H9 (cell line): ENCODE results near the gene LRRC8C. TPM values are rescaled to one million over a fixed set of nuclear protein-coding genes. Genes with fewer than 3 reads are reported as not detected.

Experiments used
- DNase-seq: peaks from one replicate; pipeline ENCODE4 v3.0.0-alpha.2; 2017
- H2AFZ ChIP-seq: one replicate; pipeline ENCODE4 v1.6.1; 2013; ENCODE audit warnings: mild to moderate bottlenecking, low read length, control low read depth, moderate library complexity
- H2AK5ac ChIP-seq: 2 replicates; pipeline ENCODE4 v1.6.1; 2013; ENCODE audit warnings: low read length, control low read depth, mixed read lengths; ENCODE audit not compliant: insufficient read length
- H2BK120ac ChIP-seq: one replicate; pipeline ENCODE4 v1.6.1; 2013; ENCODE audit warnings: low read depth, mild to moderate bottlenecking, low read length, control low read depth, inconsistent platforms; ENCODE audit not compliant: poor library complexity, severe bottlenecking
- H2BK12ac ChIP-seq: 2 replicates; pipeline ENCODE4 v1.6.1; 2013; ENCODE audit warnings: low read length, control low read depth, mixed read lengths, low read depth; ENCODE audit not compliant: insufficient read length
- H2BK15ac ChIP-seq: 2 replicates; pipeline ENCODE4 v1.6.1; 2013; ENCODE audit warnings: low read depth, low read length, control low read depth
- H2BK20ac ChIP-seq: one replicate; pipeline ENCODE4 v1.6.1; 2013; ENCODE audit warnings: low read depth, mild to moderate bottlenecking, low read length, control low read depth, inconsistent platforms; ENCODE audit not compliant: poor library complexity, severe bottlenecking
- H2BK5ac ChIP-seq: 2 replicates; pipeline ENCODE4 v1.6.1; 2013; ENCODE audit warnings: low read length, control low read depth, mixed read lengths; ENCODE audit not compliant: insufficient read length
- H3K14ac ChIP-seq: 2 replicates; pipeline ENCODE4 v1.6.1; 2013; ENCODE audit warnings: low read length, control low read depth; ENCODE audit not compliant: insufficient read depth
- H3K18ac ChIP-seq: 2 replicates; pipeline ENCODE4 v1.6.1; 2013; ENCODE audit warnings: low read depth, mild to moderate bottlenecking, mixed read lengths, low read length, control low read depth; ENCODE audit not compliant: insufficient read length
- H3K23ac ChIP-seq: 2 replicates; pipeline ENCODE4 v1.6.1; 2013; ENCODE audit warnings: low read length, control low read depth, mixed read lengths, low read depth; ENCODE audit not compliant: insufficient read length
- H3K23me2 ChIP-seq: 2 replicates; pipeline ENCODE4 v1.6.1; 2013; ENCODE audit warnings: low read depth, mild to moderate bottlenecking, mixed read lengths, low read length, control low read depth; ENCODE audit not compliant: insufficient read length, poor library complexity, severe bottlenecking
- H3K27ac ChIP-seq: 2 replicates; pipeline ENCODE4 v1.5.1; 2013; ENCODE audit warnings: low read length, control low read depth, mixed read lengths, low read depth; ENCODE audit not compliant: insufficient read length
- H3K27me3 ChIP-seq: 2 replicates; pipeline ENCODE4 v1.6.1; 2013; ENCODE audit warnings: low read length, control low read depth, inconsistent platforms; ENCODE audit not compliant: insufficient read depth
- H3K4ac ChIP-seq: 2 replicates; pipeline ENCODE4 v1.6.1; 2013; ENCODE audit warnings: low read depth, mild to moderate bottlenecking, control low read depth, inconsistent platforms, low read length, moderate library complexity
- H3K4me1 ChIP-seq: 2 replicates; pipeline ENCODE4 v1.6.1; 2013; ENCODE audit warnings: low read length, control low read depth, inconsistent platforms; ENCODE audit not compliant: insufficient read depth
- H3K4me2 ChIP-seq: 2 replicates; pipeline ENCODE4 v1.6.1; 2013; ENCODE audit warnings: low read length, control low read depth, mixed read lengths; ENCODE audit not compliant: insufficient read length, insufficient read depth
- H3K56ac ChIP-seq: 2 replicates; pipeline ENCODE4 v1.6.1; 2013; ENCODE audit warnings: low read depth, mild to moderate bottlenecking, mixed read lengths, low read length, control low read depth; ENCODE audit not compliant: insufficient read length
- H3K79me1 ChIP-seq: 2 replicates; pipeline ENCODE4 v1.6.1; 2013; ENCODE audit warnings: low read depth, mild to moderate bottlenecking, moderate library complexity, low read length, control low read depth, inconsistent platforms; ENCODE audit not compliant: insufficient read depth, poor library complexity, severe bottlenecking
- H3K79me2 ChIP-seq: 2 replicates; pipeline ENCODE4 v1.6.1; 2013; ENCODE audit warnings: low read length, control low read depth, inconsistent platforms; ENCODE audit not compliant: insufficient read depth
- H3K9ac ChIP-seq: 2 replicates; pipeline ENCODE4 v1.6.1; 2013; ENCODE audit warnings: low read length, control low read depth, mixed read lengths; ENCODE audit not compliant: insufficient read length; ENCODE audit errors: extremely low read depth
- H3K9me3 ChIP-seq: one replicate; pipeline ENCODE4 v1.6.1; 2013; ENCODE audit warnings: low read depth, low read length, inconsistent platforms; ENCODE audit not compliant: control insufficient read depth
- H3T11ph ChIP-seq: one replicate; pipeline ENCODE4 v1.6.1; 2013; ENCODE audit warnings: mild to moderate bottlenecking, low read length, control low read depth, inconsistent platforms
- H4K20me1 ChIP-seq: one replicate; pipeline ENCODE4 v1.6.1; 2013; ENCODE audit not compliant: control insufficient read depth, insufficient read length, insufficient read depth
- H4K5ac ChIP-seq: 2 replicates; pipeline ENCODE4 v1.6.1; 2013; ENCODE audit warnings: low read depth, mild to moderate bottlenecking, mixed read lengths, low read length, control low read depth; ENCODE audit not compliant: insufficient read length
- H4K8ac ChIP-seq: replicated peaks from 2 replicates; pipeline ENCODE4 v1.6.1; 2013; ENCODE audit warnings: low read length, control low read depth, mixed read lengths, low read depth; ENCODE audit not compliant: insufficient read length
- H4K91ac ChIP-seq: 2 replicates; pipeline ENCODE4 v1.6.1; 2013; ENCODE audit warnings: low read depth, mild to moderate bottlenecking, moderate library complexity, mixed read lengths, low read length, control low read depth; ENCODE audit not compliant: insufficient read length
- H3K27ac Mint-ChIP-seq, 3 experiments: 2 replicates in 2 of 3; 3 replicates in 1 of 3; pipeline ENCODE4 v1.8.0; 2020 to 2021; ENCODE audit warnings: mixed read lengths in 3 of 3, mild to moderate bottlenecking in 1 of 3, moderate library complexity in 1 of 3
- H3K27me3 Mint-ChIP-seq: 2 replicates; pipeline ENCODE4 v1.8.0; 2021; ENCODE audit warnings: low read depth, mild to moderate bottlenecking, moderate library complexity, mixed read lengths
- H3K36me3 Mint-ChIP-seq, 3 experiments: 2 replicates in 2 of 3; 3 replicates in 1 of 3; pipeline ENCODE4 v1.8.0; 2020 to 2021; ENCODE audit warnings: low read depth in 3 of 3, mixed read lengths in 3 of 3; ENCODE audit not compliant: insufficient read depth in 1 of 3
- H3K4me1 Mint-ChIP-seq, 2 experiments: 2 replicates each; pipeline ENCODE4 v1.8.0; 2020; ENCODE audit warnings: mixed read lengths in 2 of 2
- H3K4me3 Mint-ChIP-seq, 2 experiments: 2 replicates in 1 of 2; 3 replicates in 1 of 2; pipeline ENCODE4 v1.8.0; 2020 to 2021; ENCODE audit warnings: mild to moderate bottlenecking in 2 of 2, mixed read lengths in 2 of 2, moderate library complexity in 1 of 2
- H3K9me3 Mint-ChIP-seq, 2 experiments: 2 replicates in 1 of 2; 3 replicates in 1 of 2; pipeline ENCODE4 v1.8.0; 2020; ENCODE audit warnings: mild to moderate bottlenecking in 2 of 2, mixed read lengths in 2 of 2, moderate library complexity in 1 of 2
- WGBS: extraction: QIAGEN DNeasy Blood & Tissue Kit; methylation state at CpG from one replicate; pipeline ENCODE4 v1.1.7; 2013; ENCODE audit warnings: missing lambda C conversion rate, low lambda C conversion rate, mixed read lengths; ENCODE audit not compliant: insufficient read length; ENCODE audit errors: extremely low coverage; 5-methylcytosine and 5-hydroxymethylcytosine counted together
- total RNA-seq: library from RNA; stranded (reverse); gene quantifications from 2 replicates; pipeline ENCODE4 v1.2.1, GENCODE V29; 2021
- TF ChIP-seq, protein P1 (sequence below): fragments of 200-600 bp; sonication (generic); conservative IDR thresholded peaks from 3 replicates; pipeline ENCODE4 v1.8.0; 2021; ENCODE audit warnings: antibody characterized with exemption, mild to moderate bottlenecking

Gene LRRC8C
- total RNA-seq, 1 experiment from 2014 or later = 1.9 TPM

DNA sequence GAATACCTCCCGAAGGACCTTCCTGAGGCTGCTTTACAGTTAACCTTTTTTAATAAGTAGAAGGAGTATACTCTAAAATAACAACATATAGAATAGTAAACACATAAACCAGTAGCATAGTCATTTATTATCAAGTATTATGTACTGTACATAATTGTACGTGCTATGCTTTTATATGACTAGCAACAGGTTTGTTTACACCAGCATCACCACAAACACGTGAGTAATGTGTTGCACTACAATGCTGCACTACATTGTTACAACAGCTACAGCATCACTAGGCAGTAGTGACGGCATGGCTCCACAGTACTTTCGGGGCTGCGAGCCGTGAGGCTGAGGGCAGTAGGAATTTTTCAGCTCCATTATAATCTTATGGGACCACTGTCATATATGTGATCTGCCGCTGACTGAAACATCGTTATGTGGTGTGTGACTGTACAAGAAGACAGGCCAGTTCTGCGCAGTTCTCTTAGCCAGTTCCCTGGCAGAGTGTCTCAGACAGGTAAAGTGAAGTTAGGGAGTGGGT is 105.1 kb downstream of the LRRC8C start:
- WGBS = no CpG with 5 or more reads among the region's 10 CpGs
- no peak overlapping the region for H3K56ac ChIP-seq
- H3K23ac ChIP-seq = no peak overlapping the region
- H3K27me3 ChIP-seq = no peaks in the 10 kb centered on the region
- H4K91ac ChIP-seq = no peak overlapping the region
- no peak overlapping the region for H2BK5ac ChIP-seq
- Mint-ChIP-seq H3K9me3 (no peaks in the 10 kb centered on the region), H3K36me3 (no peaks in the 10 kb centered on the region), H3K27ac (no peak overlapping the region), H3K27me3 (no peaks in the 10 kb centered on the region), H3K4me1 (no peaks in the 10 kb centered on the region), H3K4me3 (no peak overlapping the region)
- H4K8ac ChIP-seq = no peak overlapping the region
- no peak for DNase-seq
- H2BK12ac ChIP-seq = no peak overlapping the region
- H2BK15ac ChIP-seq = no peak overlapping the region
- H3K23me2 ChIP-seq = no peaks in the 10 kb centered on the region
- H3K9ac ChIP-seq = no peak overlapping the region
- no peaks in the 10 kb centered on the region for H3K4me1 ChIP-seq
- H2BK20ac ChIP-seq = no peak overlapping the region
- H2AK5ac ChIP-seq = no peak overlapping the region
- H4K20me1 ChIP-seq = no peaks in the 10 kb centered on the region
- no peaks in the 10 kb centered on the region for H3K9me3 ChIP-seq
- no peak overlapping the region for H4K5ac ChIP-seq
- H2AFZ ChIP-seq = no peak overlapping the region
- no peak overlapping the region for H3K4me2 ChIP-seq
- no peaks in the 10 kb centered on the region for H3K79me1 ChIP-seq
- no peak overlapping the region for H3K14ac ChIP-seq
- H3T11ph ChIP-seq = no peak overlapping the region
- no peak overlapping the region for H3K27ac ChIP-seq
- H3K79me2 ChIP-seq = no peaks in the 10 kb centered on the region
- no peak overlapping the region for H3K4ac ChIP-seq
- TF ChIP-seq, protein P1, sequence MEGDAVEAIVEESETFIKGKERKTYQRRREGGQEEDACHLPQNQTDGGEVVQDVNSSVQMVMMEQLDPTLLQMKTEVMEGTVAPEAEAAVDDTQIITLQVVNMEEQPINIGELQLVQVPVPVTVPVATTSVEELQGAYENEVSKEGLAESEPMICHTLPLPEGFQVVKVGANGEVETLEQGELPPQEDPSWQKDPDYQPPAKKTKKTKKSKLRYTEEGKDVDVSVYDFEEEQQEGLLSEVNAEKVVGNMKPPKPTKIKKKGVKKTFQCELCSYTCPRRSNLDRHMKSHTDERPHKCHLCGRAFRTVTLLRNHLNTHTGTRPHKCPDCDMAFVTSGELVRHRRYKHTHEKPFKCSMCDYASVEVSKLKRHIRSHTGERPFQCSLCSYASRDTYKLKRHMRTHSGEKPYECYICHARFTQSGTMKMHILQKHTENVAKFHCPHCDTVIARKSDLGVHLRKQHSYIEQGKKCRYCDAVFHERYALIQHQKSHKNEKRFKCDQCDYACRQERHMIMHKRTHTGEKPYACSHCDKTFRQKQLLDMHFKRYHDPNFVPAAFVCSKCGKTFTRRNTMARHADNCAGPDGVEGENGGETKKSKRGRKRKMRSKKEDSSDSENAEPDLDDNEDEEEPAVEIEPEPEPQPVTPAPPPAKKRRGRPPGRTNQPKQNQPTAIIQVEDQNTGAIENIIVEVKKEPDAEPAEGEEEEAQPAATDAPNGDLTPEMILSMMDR = no peak
- H3K18ac ChIP-seq = no peak overlapping the region
- H2BK120ac ChIP-seq = no peak overlapping the region
